Endothelial cell (in vitro differentiated cells): Measurements from ENCODE around the gene TMEFF2. TPM values are rescaled to one million over a fixed set of nuclear protein-coding genes. Genes with fewer than 3 reads are reported as not detected.

Experiments used
- DNase-seq: peaks from one replicate; pipeline ENCODE4 v3.0.0; 2021; ENCODE audit warnings: low spot score
- H3K27ac Mint-ChIP-seq: one replicate; pipeline ENCODE4 v1.8.0; 2021; ENCODE audit warnings: mixed read lengths, inconsistent platforms; ENCODE audit not compliant: unreplicated experiment
- H3K27me3 Mint-ChIP-seq: one replicate; pipeline ENCODE4 v1.8.0; 2021; ENCODE audit warnings: mild to moderate bottlenecking, moderate library complexity, mixed read lengths, inconsistent platforms; ENCODE audit not compliant: unreplicated experiment
- H3K36me3 Mint-ChIP-seq: one replicate; pipeline ENCODE4 v1.8.0; 2021; ENCODE audit warnings: mild to moderate bottlenecking, low read depth, mixed read lengths, inconsistent platforms; ENCODE audit not compliant: unreplicated experiment
- H3K4me1 Mint-ChIP-seq: one replicate; pipeline ENCODE4 v1.8.0; 2021; ENCODE audit warnings: mild to moderate bottlenecking, mixed read lengths, inconsistent platforms; ENCODE audit not compliant: unreplicated experiment
- H3K4me3 Mint-ChIP-seq: one replicate; pipeline ENCODE4 v1.8.0; 2021; ENCODE audit warnings: mild to moderate bottlenecking, mixed read lengths, inconsistent platforms; ENCODE audit not compliant: unreplicated experiment
- H3K9me3 Mint-ChIP-seq: one replicate; pipeline ENCODE4 v1.8.0; 2021; ENCODE audit warnings: mixed read lengths, inconsistent platforms; ENCODE audit not compliant: unreplicated experiment
- CTCF ChIP-seq: fragments of 200-600 bp; sonication (generic); IDR thresholded peaks from one replicate; pipeline ENCODE4 v1.5.0; 2021; ENCODE audit warnings: antibody characterized with exemption; ENCODE audit not compliant: unreplicated experiment
- total RNA-seq: library from RNA; stranded (reverse); fragmentation: NEBNext Ultra II Directional; extraction: Animal tissue kit (Norgen Biotek cat#: 25700); gene quantifications from one replicate; pipeline ENCODE4 v1.2.1, GENCODE V29; 2021; ENCODE audit not compliant: unreplicated experiment

TMEFF2 gene
- total RNA-seq, 1 donor from 2014 or later = 0.10 TPM

GRCh38 chr2:192126426-192126825, 68.3 kb downstream of the TMEFF2 start:
- Mint-ChIP-seq H3K27me3 (peaks cover 2% of the 10 kb centered on the region), H3K36me3 (no peaks in the 10 kb centered on the region), H3K4me3 (no peak overlapping the region), H3K27ac (no peak overlapping the region), H3K9me3 (no peaks in the 10 kb centered on the region), H3K4me1 (no peaks in the 10 kb centered on the region)
- DNase-seq = no peak
- no peak for TF ChIP-seq CTCF

DNA sequence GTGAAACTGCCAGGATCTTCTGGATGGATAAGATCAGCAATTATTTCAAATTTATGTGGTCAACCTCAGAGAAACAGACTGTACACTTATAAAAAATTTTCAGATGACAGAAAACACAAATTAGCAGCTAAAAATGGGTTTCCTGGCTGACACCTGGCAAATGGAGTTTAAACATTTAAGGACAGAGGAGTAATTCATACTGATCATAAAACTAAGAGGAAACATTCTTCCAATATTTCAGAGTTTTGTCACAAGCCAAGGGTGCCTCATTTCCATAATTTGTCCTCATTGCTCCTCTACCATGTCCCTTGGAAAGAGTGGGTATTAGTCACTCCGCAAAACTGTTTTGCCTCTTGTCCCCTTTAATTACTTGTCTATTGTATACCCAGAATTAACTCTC, 70.2 kb downstream of the TMEFF2 start:
- no peak overlapping the region for H3K27ac Mint-ChIP-seq
- H3K4me1 Mint-ChIP-seq = peaks cover 5% of the 10 kb centered on the region
- H3K36me3 Mint-ChIP-seq = no peaks in the 10 kb centered on the region

DNA sequence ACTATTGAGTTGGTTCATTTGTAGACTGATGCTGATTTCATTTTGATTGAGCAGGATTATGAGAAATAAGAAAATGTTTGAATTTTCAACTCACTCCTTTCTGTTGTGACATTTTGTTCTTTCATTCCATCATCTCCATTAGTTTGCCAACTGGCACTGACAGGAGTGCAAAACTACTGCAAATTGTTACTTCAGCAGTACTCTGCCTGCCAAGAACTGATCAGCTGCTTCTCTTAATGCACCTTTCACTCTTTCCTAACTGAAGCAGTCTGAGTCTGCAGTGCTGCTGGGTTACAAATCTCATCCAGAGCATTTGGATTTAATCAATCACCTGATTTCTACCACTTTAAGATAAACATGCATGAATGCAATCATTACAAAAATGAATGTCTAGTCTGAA, 70.9 kb downstream of the TMEFF2 start:
- Mint-ChIP-seq H3K27me3 (no peaks in the 10 kb centered on the region), H3K9me3 (no peaks in the 10 kb centered on the region), H3K27ac (no peak overlapping the region), H3K4me1 (peaks cover 5% of the 10 kb centered on the region), H3K4me3 (no peak overlapping the region), H3K36me3 (no peaks in the 10 kb centered on the region)
- TF ChIP-seq CTCF = no peak
- DNase-seq = no peak

More for the DNA sequence above, 70.2 kb downstream of the TMEFF2 start:
- no peaks in the 10 kb centered on the region for H3K27me3 Mint-ChIP-seq
- no peak for DNase-seq
- no peak for TF ChIP-seq CTCF
- H3K4me3 Mint-ChIP-seq = no peak overlapping the region
- H3K9me3 Mint-ChIP-seq = no peaks in the 10 kb centered on the region

GRCh38 chr2:192122946-192123345, 71.8 kb downstream of the TMEFF2 start:
- no peaks in the 10 kb centered on the region for H3K9me3 Mint-ChIP-seq

GRCh38 chr2:192122141-192122540, 72.6 kb downstream of the TMEFF2 start:
- Mint-ChIP-seq H3K36me3 (no peaks in the 10 kb centered on the region), H3K27me3 (no peaks in the 10 kb centered on the region), H3K27ac (no peak overlapping the region), H3K9me3 (no peaks in the 10 kb centered on the region), H3K4me1 (peaks cover 5% of the 10 kb centered on the region), H3K4me3 (no peak overlapping the region)
- no peak for TF ChIP-seq CTCF
- DNase-seq = no peak

More at GRCh38 chr2:192122946-192123345, 71.8 kb downstream of the TMEFF2 start:
- no peak for DNase-seq
- Mint-ChIP-seq H3K4me1 (peaks cover 5% of the 10 kb centered on the region), H3K27ac (no peak overlapping the region), H3K27me3 (no peaks in the 10 kb centered on the region), H3K36me3 (no peaks in the 10 kb centered on the region), H3K4me3 (no peak overlapping the region)
- no peak for TF ChIP-seq CTCF
